Stimulated activated effector memory CD8-positive, alpha-beta T cell treated with anti-CD3 and anti-CD28 coated beads, Interleukin-12 subunit alpha, Interleukin-12 subunit beta, amount 100 ng/mL, for 72 hours (primary cell): ENCODE results near the gene BEND3.
"Not testable (repeated sequence)": the region's sequence is repeated elsewhere in the genome, so short reads cannot be mapped to it uniquely, and the experiment has no call there.

Experiments used
- ATAC-seq: fragments of 150-1000 bp; cut with Tn5 transposase; 2 replicates; pipeline ENCODE4 v1.10.0; 2021
- DNase-seq, 2 donors: peaks; one replicate each; pipeline ENCODE4 v3.0.0; 2021 to 2022; ENCODE audit warnings: low spot score in 2 of 2
- H3K27ac Mint-ChIP-seq: one replicate; pipeline ENCODE4 v1.8.0; 2022; ENCODE audit warnings: mild to moderate bottlenecking, mixed read lengths
- H3K36me3 Mint-ChIP-seq: one replicate; pipeline ENCODE4 v1.8.0; 2022; ENCODE audit warnings: mild to moderate bottlenecking, mixed read lengths
- H3K4me1 Mint-ChIP-seq: one replicate; pipeline ENCODE4 v1.8.0; 2022; ENCODE audit warnings: mixed read lengths
- H3K4me3 Mint-ChIP-seq: one replicate; pipeline ENCODE4 v1.8.0; 2022; ENCODE audit warnings: mild to moderate bottlenecking, mixed read lengths
- H3K9me3 Mint-ChIP-seq: one replicate; pipeline ENCODE4 v1.8.0; 2022; ENCODE audit warnings: mixed read lengths

BEND3 gene

DNA sequence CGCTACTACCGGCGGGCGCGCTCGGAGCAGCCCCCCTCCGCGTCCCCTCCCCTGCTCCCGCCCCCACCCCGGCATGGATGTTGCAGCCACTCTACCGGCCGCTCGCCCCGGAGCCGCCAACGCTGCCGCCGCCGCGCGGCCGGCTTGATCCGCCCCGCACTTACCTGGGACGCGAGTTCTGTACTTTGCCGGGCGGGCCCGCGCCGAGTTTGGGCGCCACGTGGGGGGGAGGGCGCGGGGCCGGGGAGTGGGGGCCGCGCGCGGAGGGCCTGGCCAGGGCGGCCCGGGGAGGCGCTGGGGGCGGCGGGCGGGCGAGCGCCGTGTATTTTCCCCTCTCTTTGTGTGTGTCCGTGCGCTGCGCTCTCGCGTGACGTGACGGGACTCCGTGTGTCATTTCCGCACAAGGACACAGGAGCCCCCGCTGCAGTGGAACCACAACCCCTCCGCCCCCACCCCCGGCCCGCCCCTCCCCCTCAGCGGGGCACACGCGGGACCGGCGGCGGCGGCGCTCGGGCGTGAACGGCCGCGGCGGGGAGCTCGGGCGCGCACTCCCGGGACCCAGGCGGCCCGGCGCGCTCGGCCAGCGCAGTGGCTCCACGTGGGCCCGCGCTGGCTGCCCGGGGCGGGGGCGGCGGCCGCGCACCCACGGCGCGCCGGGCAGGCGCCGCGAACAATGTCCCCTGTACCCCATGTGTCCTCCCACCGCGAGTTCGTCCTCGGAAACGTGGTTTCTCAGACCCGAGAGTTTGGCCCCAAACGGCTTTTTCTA, at the start of gene BEND3:
TSS of gene BEND3 (minus strand) at position 590 of the 769 bp plus-strand sequence. CDS start 16,230 bp downstream, outside the sequence.
- peak within 1 kb of the TSS; percentile 52 for H3K27ac Mint-ChIP-seq
- H3K4me3 Mint-ChIP-seq: peak within 1 kb of the TSS; percentile 71
- peak; percentile 17 to 62 for DNase-seq
- no peaks in the 10 kb centered on the region for H3K9me3 Mint-ChIP-seq
- ATAC-seq: peak; percentile 49
- peaks cover 12% of the 10 kb centered on the region for H3K4me1 Mint-ChIP-seq
- H3K36me3 Mint-ChIP-seq: peaks cover 7% of the 10 kb centered on the region

DNA sequence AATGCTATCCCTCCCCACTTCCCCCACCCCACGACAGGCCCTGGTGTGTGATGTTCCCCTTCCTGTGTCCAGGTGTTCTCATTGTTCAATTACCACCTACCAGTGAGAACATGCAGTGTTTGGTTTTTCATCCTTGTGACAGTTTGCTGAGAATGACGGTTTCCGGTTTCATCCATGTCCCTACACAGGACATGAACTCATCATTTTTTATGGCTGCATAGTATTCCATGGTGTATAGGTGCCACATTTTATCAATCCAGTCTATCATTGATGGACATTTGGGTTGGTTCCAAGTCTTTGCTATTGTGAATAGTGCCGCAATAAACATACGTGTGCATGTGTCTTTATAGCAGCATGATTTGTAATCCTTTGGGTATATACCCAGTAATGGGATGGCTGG, 49.0 kb upstream of the BEND3 start:
- H3K4me1 Mint-ChIP-seq, H3K4me3 Mint-ChIP-seq, H3K9me3 Mint-ChIP-seq, DNase-seq, H3K36me3 Mint-ChIP-seq, ATAC-seq, H3K27ac Mint-ChIP-seq: not testable (repeated sequence)

DNA sequence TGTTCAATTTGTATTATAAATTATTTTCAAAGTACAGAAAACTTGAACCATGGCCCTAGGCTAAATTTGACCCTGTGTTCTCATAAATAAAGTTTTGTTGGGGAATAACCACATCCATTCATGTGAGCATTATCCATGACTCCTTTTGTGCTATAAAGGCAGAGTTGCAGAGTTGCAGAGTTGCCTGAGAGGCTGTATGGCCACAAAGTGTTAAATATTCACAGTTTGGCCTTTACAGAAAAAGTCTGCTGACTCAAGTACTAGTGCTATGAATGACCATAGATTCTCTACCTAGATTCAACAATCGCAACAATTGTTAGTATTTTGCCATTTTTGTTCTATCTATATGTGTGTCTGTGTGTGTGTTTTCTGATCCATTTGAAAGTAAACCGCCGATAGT, 46.2 kb upstream of the BEND3 start:
- no peaks in the 10 kb centered on the region for H3K9me3 Mint-ChIP-seq
- H3K4me1 Mint-ChIP-seq: no peaks in the 10 kb centered on the region
- no peak overlapping the region for H3K4me3 Mint-ChIP-seq
- no peaks in the 10 kb centered on the region for H3K36me3 Mint-ChIP-seq
- H3K27ac Mint-ChIP-seq: no peak overlapping the region
- ATAC-seq (no peak), DNase-seq (no peak)

DNA sequence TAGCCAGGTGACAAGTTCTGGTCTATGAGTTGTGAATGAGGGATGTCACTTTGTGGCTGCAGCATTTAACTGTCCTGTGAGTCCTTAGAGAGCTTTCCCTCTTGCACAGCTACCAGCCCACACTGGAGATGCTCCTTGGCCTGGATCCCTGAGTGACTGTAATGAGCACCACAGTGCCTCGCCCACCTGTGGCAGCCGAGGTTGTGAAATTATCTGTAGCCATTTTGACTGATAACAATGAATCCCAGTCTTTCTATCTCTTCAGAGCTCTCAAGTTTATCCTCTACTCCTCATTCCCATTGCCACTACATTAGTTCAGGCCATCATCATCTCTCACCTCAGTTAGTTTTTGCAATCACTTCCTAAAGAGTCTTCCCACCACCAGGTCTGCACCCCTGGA, 41.3 kb upstream of the BEND3 start:
- Mint-ChIP-seq H3K9me3 (no peaks in the 10 kb centered on the region), H3K36me3 (no peaks in the 10 kb centered on the region), H3K4me3 (no peak overlapping the region), H3K27ac (no peak overlapping the region), H3K4me1 (no peaks in the 10 kb centered on the region)
- no peak for DNase-seq
- no peak for ATAC-seq

DNA sequence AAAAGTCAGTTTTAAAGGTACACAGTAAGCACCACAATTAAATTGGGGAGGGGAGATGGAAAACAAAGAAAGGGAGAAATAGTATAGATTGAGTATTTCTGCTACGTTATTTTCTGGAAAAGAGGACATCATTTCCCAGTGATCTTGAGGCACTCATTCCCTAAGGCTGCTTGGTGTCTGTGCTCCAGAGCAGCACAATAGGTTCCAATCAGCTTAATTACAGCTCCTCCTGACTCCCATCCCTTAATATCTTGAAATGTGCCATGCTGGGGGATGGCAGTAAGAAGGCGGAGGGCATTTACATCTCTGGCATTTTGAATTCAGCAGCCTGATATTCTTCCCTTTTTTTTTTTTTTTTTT, 39.5 kb upstream of the BEND3 start:
- DNase-seq (no peak), ATAC-seq (no peak)
- Mint-ChIP-seq H3K36me3 (no peaks in the 10 kb centered on the region), H3K4me3 (no peak overlapping the region), H3K9me3 (no peaks in the 10 kb centered on the region), H3K4me1 (no peaks in the 10 kb centered on the region), H3K27ac (no peak overlapping the region)

DNA sequence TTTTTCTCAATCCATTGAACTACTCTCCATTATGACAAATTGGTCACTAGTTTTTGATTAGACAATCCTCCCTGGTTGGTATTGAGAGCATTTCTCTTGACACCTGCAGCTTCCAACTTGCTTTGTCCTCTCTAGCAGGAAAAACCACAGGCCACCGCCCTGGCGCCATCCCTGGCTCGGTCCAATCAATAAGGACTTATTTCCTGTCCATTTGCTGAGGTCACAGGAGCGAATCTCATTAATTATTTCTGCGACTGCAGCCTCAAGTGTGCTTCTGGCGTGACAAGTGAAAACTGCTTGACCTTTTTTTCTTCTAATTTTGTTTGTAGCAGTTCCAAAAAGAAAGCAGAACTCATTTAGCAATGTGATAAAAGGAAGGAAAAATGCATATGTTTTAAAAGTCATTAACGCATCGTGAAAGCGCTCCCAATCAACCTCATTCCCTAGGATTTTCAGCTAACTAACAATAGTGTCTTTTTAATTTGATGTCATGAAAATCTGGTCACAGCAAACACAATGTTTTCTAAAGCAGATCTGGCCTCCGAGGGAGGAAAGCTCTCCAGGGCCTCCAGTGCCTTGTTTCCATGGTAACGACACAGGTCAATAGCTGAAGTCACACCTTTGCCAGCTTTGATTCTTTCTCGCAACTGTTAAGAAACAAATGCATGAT, 39.0 kb upstream of the BEND3 start:
- H3K4me1 Mint-ChIP-seq: no peaks in the 10 kb centered on the region
- DNase-seq (no peak), ATAC-seq (no peak)
- no peaks in the 10 kb centered on the region for H3K9me3 Mint-ChIP-seq
- no peak overlapping the region for H3K27ac Mint-ChIP-seq
- H3K4me3 Mint-ChIP-seq: no peak overlapping the region
- no peaks in the 10 kb centered on the region for H3K36me3 Mint-ChIP-seq

DNA sequence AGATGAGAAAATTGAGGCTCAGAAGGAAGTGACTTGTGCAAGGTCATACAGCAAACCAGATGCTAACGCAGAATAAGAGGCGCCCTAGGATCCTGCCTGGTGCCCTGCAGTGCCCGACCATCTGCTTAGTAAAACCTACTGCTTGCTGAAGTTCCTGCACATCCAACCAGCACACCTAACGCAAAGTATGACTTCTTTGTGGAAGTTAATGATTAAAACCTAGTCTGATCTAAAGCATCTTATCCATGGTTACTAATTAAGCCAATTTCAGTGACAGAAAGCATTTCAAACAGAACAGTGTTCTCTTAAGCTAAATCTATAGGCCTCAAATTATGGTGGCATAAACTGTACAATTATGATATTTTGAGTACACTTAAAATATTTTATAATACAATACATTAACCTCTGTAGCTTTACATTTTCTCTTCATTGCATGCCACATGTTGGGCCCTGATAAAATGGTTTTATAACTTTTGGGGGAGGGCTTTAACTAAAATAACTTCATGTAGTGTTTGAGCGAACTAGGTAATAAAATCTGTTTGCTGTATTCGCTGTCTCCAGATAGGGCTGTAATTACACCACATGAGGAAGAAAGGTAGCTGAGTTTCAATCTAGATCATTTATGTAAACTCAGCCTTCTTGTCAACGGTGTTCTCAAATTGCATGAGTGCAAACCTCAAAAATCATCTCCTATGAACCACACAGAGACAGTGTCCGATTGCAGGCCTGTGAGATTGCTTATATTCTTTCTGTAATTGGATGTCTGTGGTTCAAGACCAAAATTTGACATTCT, 37.5 kb upstream of the BEND3 start:
- Mint-ChIP-seq H3K9me3 (no peaks in the 10 kb centered on the region), H3K4me3 (no peak overlapping the region), H3K36me3 (no peaks in the 10 kb centered on the region), H3K4me1 (no peaks in the 10 kb centered on the region), H3K27ac (no peak overlapping the region)
- ATAC-seq (no peak), DNase-seq (no peak)

DNA sequence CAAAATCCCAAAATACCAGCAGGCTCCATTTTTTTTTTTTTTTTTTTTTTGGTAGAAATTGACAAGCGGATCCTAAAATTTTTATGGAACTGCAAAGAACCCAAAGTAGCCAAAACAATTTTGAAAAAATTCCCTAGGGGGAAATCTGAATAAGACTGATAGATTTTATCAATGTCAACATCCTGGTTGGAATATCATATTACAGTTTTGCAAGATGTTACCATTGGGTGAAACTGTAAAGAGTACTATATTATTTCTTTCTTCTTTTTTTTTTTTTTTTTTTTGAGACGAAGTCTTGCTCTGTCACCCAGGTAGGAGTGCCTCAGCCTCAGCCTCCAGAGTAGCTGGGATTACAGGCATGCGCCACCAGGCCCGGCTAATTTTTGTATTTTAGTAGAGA, 29.4 kb upstream of the BEND3 start:
- H3K9me3 Mint-ChIP-seq: no peaks in the 10 kb centered on the region
- no peak for DNase-seq

DNA sequence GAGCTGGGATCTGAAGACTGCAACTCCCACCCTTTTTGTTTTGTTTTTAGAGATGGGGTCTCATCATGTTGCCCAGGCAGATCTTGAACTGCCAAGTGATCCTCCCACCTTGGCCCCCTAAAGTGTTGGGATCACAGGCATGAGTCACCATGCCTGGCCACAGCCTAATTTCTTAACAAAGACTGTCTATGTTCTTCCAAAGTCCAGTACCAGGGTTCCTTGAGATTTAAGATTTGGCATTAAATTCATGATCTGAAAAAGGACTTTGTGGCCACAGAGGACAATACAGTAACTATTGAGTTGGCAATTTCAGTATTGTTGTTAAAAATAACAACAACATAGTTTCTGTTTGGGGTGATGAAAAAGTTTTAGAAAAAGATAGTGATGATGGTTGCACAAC, 28.7 kb upstream of the BEND3 start:
- Mint-ChIP-seq H3K4me1 (no peaks in the 10 kb centered on the region), H3K9me3 (no peaks in the 10 kb centered on the region), H3K36me3 (no peaks in the 10 kb centered on the region), H3K4me3 (no peak overlapping the region), H3K27ac (no peak overlapping the region)
- DNase-seq: no peak
- no peak for ATAC-seq

More for the DNA sequence above, 29.4 kb upstream of the BEND3 start:
- Mint-ChIP-seq H3K4me1 (no peaks in the 10 kb centered on the region), H3K36me3 (no peaks in the 10 kb centered on the region), H3K4me3 (no peak overlapping the region), H3K27ac (no peak overlapping the region)
- ATAC-seq: no peak

DNA sequence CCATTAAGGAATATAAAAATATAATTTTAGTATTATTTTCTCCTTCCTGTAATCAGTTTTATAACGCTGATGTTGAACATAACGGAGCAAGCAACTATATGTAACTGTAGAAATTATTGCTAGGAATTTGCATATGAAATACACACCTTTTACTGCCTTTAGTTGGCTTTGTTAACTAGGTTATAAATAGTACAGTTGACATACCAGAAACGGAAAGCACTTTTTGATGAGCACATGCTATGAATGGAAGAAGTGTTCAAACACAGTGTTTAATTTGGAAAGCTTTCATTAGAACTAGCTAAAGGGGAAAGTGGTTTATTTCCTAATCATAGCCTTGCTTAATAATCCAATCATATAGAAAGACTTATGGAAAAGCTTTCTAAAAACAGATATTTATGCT, 25.3 kb upstream of the BEND3 start:
- DNase-seq: no peak
- no peaks in the 10 kb centered on the region for H3K36me3 Mint-ChIP-seq
- H3K4me3 Mint-ChIP-seq: no peak overlapping the region
- H3K4me1 Mint-ChIP-seq: no peaks in the 10 kb centered on the region
- H3K27ac Mint-ChIP-seq: no peak overlapping the region
- H3K9me3 Mint-ChIP-seq: no peaks in the 10 kb centered on the region
- ATAC-seq: no peak

DNA sequence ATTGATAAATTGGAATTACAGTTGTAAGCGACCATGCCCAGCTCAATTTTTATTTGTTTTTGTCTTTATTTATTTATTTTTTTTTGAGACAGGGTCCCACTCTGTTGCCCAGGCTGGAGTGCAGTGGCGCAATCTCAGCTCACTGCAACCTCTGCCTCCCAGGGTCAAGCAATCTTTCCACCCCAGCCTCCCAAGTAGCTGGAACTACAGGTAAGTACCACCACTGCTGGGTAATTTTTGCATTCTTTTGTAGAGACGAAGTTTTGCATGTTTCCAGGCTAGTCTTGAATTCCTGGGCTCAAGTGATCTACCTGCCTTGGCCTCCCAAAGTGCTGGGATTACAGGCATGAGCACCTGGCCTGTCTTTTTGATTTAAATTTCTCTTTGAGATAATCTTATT, 21.0 kb upstream of the BEND3 start:
- ATAC-seq, H3K4me3 Mint-ChIP-seq, H3K9me3 Mint-ChIP-seq, H3K27ac Mint-ChIP-seq, H3K36me3 Mint-ChIP-seq, DNase-seq, H3K4me1 Mint-ChIP-seq: not testable (repeated sequence)

DNA sequence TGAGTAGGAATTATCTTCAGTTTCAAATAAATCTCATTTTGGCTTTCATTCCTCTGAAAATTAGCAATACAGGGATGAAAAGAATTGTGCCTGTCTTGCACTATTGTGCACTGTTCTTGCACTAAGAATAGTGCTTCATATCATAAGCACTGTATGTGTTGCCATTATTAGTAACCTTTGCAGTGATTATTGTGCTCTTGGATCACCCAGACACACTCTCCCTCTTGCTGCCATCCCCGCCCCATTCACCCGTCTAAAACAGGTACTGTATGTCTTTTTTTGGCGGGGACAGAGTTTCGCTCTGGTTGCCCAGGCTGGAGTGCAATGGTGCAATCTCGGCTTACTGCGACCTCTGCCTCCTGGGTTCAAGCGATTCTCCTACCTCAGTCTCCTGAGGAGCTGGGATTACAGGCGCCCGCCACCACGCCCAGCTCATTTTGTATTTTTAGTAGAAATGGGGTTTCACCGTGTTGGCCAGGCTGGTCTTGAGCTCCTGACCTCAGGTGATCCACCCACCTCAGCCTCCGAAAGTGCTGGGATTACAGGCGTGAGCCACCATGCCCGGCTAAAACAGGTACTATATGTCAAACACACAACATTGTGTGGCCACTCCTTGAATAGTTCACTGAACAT, 19.8 kb upstream of the BEND3 start:
- H3K4me1 Mint-ChIP-seq, DNase-seq, ATAC-seq, H3K27ac Mint-ChIP-seq, H3K36me3 Mint-ChIP-seq, H3K9me3 Mint-ChIP-seq, H3K4me3 Mint-ChIP-seq: not testable (repeated sequence)

DNA sequence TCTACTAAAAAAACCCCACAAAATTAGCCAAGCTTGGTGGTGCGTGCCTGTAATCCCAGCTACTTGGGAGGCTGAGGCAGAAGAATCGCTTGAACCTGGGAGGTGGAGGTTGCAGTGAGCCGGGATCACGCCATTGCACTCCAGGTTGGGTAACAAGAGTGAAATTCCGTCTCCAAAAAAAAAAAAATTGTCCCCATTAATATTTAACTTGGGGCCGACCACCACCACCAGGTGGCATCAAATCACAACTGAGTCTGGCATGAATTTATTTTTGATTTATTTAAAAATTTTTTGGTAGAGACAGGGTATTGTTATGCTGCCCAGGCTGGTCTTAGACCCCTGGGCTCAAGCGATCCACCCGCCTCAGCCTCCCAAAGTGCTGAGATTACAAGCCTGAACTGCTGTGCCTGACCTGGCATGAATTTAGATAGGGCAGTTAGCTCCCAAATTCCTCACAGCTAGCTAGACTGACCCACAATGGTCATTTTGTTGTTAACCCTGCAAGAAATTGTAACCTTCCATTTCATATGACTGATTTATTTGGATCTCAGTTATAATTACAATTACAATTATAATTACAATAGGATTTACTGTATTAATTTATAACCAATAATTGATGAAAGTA, 17.1 kb upstream of the BEND3 start:
- ATAC-seq (no peak), DNase-seq (no peak)
- no peak overlapping the region for H3K4me3 Mint-ChIP-seq
- no peaks in the 10 kb centered on the region for H3K9me3 Mint-ChIP-seq
- no peak overlapping the region for H3K27ac Mint-ChIP-seq
- no peaks in the 10 kb centered on the region for H3K4me1 Mint-ChIP-seq
- H3K36me3 Mint-ChIP-seq: no peaks in the 10 kb centered on the region

DNA sequence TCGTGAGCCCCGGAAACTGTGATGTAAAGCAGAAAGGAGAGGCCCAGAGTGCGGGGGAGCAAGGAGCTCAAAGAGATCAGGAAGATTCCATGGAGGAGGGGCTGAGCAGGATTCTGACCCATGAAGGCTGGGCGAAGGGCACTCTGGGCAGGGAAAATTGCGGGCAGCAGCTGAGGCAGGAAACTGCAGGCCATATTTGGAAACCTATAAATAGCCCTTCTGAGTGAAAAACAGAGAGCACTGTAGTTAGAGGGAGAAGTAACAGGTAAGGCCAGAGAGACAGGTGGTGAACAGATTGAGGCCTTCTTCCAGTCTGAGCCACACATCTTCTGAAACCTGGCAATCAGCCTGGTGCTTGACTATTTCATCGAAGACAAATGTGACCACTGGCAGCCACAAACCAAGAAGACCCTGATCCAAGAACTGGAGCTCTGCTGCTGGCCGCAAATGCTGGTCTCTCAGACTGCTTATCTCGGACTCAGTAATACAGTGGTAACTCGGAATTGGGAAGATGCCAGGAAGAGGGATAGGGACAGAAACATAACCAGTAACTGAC, 14.1 kb upstream of the BEND3 start:
- H3K4me3 Mint-ChIP-seq: no peak overlapping the region
- H3K27ac Mint-ChIP-seq: no peak overlapping the region
- no peaks in the 10 kb centered on the region for H3K36me3 Mint-ChIP-seq
- DNase-seq (no peak), ATAC-seq (no peak)
- H3K9me3 Mint-ChIP-seq: no peaks in the 10 kb centered on the region
- no peaks in the 10 kb centered on the region for H3K4me1 Mint-ChIP-seq

DNA sequence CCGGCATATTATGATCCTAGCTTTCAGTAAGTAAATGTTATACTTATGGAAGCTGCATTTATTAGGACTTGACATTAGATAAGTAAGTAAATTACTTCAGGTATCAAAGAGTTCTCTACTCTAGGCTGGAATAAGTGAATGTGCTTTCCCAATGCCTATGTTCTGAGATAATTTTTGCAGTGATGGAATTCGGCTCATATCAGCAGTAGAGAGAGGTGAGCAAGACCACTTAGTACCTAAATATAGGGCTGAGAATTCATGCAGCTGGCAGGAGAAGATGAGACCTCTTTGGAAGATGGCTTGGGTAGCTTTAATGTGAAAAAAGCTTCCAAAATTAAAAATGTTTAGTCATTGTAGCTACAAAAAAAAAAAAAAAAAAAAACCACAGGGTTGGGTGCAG, 13.3 kb upstream of the BEND3 start:
- Mint-ChIP-seq H3K36me3 (no peaks in the 10 kb centered on the region), H3K9me3 (no peaks in the 10 kb centered on the region), H3K4me1 (no peaks in the 10 kb centered on the region), H3K4me3 (no peak overlapping the region), H3K27ac (no peak overlapping the region)
- ATAC-seq: no peak
- DNase-seq: no peak
